AG09309 (cell line): Measurements from ENCODE around the gene CTU2.

Source experiments
- DNase-seq: peaks from one replicate; pipeline ENCODE4 v3.0.0-alpha.2; 2010; ENCODE audit warnings: low read depth
- H3K4me3 ChIP-seq: 2 replicates; pipeline ENCODE4 v1.5.1; 2011; ENCODE audit warnings: mild to moderate bottlenecking, low read depth, low read length, moderate library complexity; ENCODE audit not compliant: control insufficient read depth
- TF ChIP-seq, protein P1 (sequence below): IDR thresholded peaks from 2 replicates; pipeline ENCODE4 v1.5.1; 2011; ENCODE audit warnings: mild to moderate bottlenecking, low read depth, low read length, inconsistent platforms; ENCODE audit not compliant: insufficient read depth, control insufficient read depth; ENCODE audit errors: missing control alignments

CTU2 gene

GRCh38 chr16:88739139-88739976 lies 33.1 kb downstream of the CTU2 start:
- TF ChIP-seq, protein P1, sequence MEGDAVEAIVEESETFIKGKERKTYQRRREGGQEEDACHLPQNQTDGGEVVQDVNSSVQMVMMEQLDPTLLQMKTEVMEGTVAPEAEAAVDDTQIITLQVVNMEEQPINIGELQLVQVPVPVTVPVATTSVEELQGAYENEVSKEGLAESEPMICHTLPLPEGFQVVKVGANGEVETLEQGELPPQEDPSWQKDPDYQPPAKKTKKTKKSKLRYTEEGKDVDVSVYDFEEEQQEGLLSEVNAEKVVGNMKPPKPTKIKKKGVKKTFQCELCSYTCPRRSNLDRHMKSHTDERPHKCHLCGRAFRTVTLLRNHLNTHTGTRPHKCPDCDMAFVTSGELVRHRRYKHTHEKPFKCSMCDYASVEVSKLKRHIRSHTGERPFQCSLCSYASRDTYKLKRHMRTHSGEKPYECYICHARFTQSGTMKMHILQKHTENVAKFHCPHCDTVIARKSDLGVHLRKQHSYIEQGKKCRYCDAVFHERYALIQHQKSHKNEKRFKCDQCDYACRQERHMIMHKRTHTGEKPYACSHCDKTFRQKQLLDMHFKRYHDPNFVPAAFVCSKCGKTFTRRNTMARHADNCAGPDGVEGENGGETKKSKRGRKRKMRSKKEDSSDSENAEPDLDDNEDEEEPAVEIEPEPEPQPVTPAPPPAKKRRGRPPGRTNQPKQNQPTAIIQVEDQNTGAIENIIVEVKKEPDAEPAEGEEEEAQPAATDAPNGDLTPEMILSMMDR, result no peak
- no peak for DNase-seq
- no peak overlapping the region for H3K4me3 ChIP-seq

- no peak overlapping the region for H3K4me3 ChIP-seq
- no peak for DNase-seq
- TF ChIP-seq, protein P1, result no peak
These were observed 33.8 kb downstream of the CTU2 start for GRCh38 chr16:88739977-88740726.

- TF ChIP-seq, protein P1, result no peak
- no peak overlapping the region for H3K4me3 ChIP-seq
- no peak for DNase-seq
These were observed 34.4 kb downstream of the CTU2 start for GRCh38 chr16:88740727-88741055.

DNA sequence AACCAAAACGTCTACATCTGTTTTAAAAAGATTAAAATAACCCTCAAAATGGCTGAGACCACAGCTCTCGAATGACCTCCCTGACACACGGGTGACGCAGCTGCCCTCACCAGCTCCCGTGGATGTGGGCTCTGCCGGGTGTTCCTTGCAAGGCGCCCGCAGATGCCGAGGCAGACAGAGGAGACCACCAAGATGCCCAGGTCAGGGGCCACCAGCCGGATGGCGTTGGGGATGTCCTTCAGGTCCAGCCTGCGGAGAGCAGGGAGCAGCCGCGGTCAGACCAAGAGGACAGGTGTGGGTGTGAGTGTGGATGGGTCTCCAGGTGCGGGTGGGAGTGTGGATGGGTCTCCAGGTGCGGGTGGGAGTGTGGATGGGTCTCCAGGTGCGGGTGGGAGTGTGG lies 35.1 kb downstream of the CTU2 start:
- DNase-seq, result no peak
- no peak overlapping the region for H3K4me3 ChIP-seq
- TF ChIP-seq, protein P1, result no peak

DNA sequence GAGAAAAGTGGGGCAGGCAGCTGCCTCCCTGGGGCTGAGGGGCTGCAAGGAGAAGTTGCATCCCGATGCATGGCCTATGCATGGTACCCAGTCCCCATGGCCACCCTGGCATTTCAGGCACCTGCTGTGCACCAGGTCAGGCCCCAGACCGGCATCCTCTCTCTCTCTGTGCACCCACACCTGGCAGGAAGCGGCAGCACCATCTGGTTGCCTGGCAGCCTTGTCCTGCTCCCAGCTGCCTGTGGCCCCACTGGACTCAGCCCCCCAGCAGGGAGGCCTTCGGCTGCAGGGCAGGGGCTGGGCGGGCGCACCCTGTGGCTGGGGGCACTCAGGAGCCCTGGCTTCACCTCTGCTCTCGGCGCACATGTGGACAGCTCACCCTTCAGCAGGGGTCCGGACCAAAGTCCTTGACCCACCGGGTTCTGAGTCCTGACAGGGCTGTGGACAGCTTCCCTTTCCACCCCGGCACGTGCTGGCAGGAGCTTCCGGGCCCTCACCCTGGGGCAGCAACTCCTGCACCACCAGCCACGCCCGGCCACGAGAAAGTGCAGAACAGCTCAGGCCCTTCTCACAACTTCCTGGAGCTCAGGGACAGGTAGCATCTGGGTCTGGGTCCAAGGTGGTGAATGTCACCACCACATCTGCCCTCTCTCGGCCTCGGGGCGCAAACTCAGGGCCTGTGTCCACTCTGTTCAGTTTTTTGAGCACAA lies 36.7 kb downstream of the CTU2 start:
- no peak overlapping the region for H3K4me3 ChIP-seq
- TF ChIP-seq, protein P1, result no peak
- no peak for DNase-seq

- peak; percentile 4 for DNase-seq
- no peak overlapping the region for H3K4me3 ChIP-seq
- TF ChIP-seq, protein P1, result peak; percentile 89
These were observed 37.6 kb downstream of the CTU2 start for GRCh38 chr16:88743693-88744576.
